Measurements from ENCODE around the gene HDAC7.

The HDAC7 gene

GRCh38 chr12:47757840-47758583 is 61.7 kb downstream of the HDAC7 start:
- no peak for DNase-seq

GRCh38 chr12:47757364-47757839 is 62.3 kb downstream of the HDAC7 start:
- DNase-seq = no peak

- no peak for DNase-seq
Observed at GRCh38 chr12:47755655-47756562, 63.8 kb downstream of the HDAC7 start.

DNA sequence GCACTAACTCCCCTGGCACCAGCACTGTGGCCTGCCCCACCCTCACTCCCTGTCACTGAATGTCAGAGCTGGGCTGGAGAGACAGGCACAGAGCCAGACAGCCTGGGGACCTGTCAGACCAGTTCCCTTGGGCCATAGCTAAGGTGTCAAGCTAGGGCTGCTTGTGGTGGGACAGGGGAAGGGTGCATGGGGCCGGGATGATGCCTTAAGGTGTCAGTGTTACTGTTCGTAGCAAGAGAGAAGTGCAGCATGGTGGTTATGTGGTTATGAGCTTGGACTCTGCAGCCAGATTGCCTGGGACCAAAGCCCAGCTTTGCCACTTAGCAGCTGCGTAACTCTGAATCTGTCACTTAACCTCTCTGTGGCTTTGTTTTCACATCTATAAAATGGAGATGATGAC is 64.8 kb downstream of the HDAC7 start:
- no peak for DNase-seq

GRCh38 chr12:47754126-47754525 is 65.6 kb downstream of the HDAC7 start:
- DNase-seq = no peak

DNA sequence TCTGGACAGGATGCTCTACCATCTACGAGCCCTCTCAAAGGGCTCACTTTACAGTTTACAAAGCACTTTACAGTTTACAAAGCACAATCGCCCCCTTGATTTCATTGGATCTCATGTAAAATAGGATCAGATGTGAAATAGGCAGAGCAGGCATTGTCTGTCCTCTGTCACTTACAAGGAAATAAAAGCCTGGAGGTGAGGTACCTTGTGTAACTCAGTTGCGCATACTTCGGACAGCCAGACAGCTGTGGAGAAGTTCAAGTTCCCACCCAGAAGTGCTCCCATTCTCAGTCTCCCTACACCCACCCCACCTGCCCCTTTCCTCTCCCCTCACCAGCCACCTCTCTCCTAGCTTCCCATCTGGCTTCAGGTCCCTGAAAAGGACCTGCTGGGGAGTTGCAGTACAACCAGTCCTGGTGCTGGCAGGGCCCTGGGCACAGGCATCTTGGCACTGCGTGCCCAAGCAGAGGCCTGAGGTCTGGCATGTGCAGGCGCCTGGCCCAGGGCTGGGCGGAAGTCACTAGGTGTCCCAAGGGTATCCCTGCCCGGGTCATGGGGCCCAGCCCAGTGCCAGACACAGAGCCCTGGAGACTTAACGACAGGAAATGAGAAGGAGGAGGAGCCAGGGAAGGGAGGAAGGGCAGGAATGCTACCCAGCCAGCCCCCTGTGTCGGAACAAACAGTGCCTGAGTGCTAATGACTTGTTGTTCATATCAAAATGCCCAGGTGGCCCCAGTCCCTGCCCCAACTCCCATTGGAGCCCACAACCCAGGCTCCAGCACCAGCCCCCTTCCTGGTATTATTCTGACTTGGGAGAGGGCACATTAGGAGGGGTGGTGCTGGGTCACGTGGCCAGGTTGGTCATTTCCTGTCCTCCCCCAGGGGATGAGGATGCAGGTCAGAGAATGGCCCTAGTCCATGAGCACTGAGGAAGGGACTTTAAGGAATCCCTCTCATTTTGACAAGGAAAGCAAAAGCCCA is 66.4 kb downstream of the HDAC7 start:
- DNase-seq = no peak

DNA sequence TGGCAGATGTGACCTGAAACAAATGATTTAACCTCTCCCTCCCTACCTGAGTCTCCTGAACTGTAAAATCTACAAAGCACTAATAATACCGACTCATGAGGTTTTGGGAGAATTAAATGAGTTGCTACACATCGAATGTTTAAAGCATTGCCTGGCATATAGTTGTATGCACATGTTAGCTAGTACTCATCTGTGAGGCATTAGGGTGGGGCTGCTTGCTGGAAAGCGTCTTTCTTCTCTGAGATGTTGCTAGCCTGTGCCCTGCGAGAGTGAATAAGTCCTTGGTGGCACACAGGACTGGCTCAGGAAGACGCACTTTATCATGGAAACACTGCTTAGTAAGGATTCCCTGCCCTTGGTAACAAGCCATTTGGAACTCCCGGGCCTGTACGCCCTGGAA is 67.2 kb downstream of the HDAC7 start:
- DNase-seq = no peak

GRCh38 chr12:47752121-47752520 is 67.6 kb downstream of the HDAC7 start:
- no peak for DNase-seq

DNA sequence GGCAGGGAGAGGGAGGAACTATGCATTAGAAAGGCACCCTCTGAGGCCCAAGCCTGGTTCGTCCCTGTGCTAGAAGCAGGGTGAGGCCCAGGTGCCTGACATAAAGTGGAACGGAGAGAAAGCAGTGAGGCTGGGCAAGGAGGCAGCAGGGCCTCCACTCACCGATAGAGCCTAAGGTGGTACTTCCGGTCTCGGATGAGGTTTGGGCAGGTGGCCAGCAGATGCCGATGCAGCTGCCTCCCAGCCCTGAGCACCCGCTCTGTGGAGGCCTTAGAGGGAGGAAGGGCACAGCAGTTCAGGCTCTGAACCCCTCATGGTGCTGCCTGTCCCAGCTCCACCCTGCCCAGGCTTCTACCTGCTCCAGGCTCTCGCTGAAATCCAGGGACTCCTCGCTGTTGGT is 68.1 kb downstream of the HDAC7 start:
- no peak for DNase-seq

GRCh38 chr12:47750916-47751470 is 68.7 kb downstream of the HDAC7 start:
- no peak for DNase-seq

GRCh38 chr12:47750229-47750798 is 69.4 kb downstream of the HDAC7 start:
- no peak for DNase-seq

DNA sequence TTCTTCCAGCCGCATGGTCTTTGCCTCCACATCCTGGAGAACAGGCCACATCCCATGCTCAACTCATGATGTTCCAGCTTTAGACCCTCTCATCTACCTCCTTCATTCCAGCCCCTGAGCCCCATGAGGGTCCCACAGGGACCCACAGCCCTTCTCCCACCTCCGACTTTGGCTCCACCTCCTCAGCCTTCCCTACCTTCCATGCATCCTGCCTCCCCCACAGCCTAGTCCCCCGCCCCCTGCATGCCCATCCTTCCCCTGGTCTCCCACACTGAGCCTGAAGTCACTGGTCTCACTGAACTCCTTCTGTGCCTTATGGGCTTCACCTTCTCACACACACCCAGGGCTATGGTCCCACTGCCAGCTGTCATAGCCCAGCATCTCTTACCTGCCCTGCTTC is 70.8 kb downstream of the HDAC7 start:
- no peak for DNase-seq

GRCh38 chr12:47748507-47748828 is 71.2 kb downstream of the HDAC7 start:
- DNase-seq = no peak

GRCh38 chr12:47747596-47748506 is 71.9 kb downstream of the HDAC7 start:
- DNase-seq = no peak

GRCh38 chr12:47747126-47747525 is 72.6 kb downstream of the HDAC7 start:
- DNase-seq = no peak

GRCh38 chr12:47746523-47746922 is 73.2 kb downstream of the HDAC7 start:
- no peak for DNase-seq

GRCh38 chr12:47746073-47746472 is 73.6 kb downstream of the HDAC7 start:
- no peak for DNase-seq

DNA sequence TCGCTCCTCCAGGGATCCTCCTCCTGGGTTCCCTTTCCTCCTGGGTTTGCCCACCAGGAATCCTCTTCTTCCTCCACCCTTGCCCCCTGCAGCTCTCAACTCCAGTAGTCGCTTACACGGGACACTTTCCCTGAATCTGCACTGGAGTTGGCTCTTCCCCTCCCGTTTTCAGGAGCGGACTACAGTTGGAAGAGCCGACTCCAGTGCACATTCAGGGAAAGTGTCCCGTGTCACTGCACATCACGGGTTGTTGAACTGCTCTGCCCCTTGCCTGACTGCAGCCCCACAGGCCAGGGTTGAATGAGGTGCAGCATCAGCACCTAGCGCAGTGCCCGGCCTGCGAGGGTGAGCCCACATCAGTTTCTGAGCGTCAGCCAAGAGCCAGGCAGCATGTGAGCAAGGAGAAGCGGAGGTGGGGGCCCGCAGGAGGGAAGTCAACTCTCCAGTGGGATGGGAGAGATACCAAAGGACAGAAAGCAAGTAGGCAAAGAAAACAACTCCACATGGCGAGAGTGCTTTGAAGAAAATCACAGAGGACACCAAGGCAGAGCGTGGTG is 74.1 kb downstream of the HDAC7 start:
- DNase-seq = no peak

DNA sequence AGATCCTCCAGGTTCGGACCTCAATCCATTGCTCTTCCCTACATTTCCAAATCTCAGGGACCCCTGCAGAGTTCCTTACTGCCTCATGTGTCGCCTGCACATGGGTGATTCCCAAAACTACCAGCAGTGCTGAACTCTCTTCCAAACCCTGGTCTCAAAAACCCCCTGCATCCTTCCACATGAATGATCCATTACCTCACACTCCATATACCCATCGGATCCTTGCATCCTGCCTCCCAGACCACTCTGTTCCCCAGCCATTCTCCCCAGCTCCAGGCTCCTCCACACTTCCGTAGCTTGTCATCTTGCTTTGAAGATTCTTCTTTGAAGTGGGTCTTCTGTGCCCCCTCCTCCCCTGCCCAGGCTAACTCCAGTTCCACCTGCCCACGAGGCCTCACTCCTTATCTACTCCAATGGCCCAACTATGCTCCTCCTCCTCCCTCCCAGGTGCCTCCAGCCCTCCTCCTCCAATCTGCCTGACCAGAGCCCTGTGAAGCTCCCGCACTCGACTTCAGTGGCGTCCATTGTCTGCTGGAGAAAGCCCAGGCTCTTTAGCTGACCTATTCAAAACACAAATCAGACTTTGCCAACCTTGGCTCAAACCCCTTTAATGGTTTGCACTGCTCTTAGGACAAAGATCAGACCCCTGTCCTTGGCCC is 74.8 kb downstream of the HDAC7 start:
- no peak for DNase-seq

GRCh38 chr12:47744005-47744651 is 75.6 kb downstream of the HDAC7 start:
- DNase-seq = peak; percentile 70
